ENCODE measurements around the gene PMM2. TPM values are rescaled to one million over a fixed set of nuclear protein-coding genes. Genes with fewer than 3 reads are reported as not detected.
"Not testable (repeated sequence)": the region's sequence is repeated elsewhere in the genome, so short reads cannot be mapped to it uniquely, and the experiment has no call there.

The PMM2 gene
- total RNA-seq, 1 experiment from 2014 or later: 36.3 TPM

- no peak for DNase-seq (ENCODE audit: low spot score)
- in situ Hi-C loops (cut with HindIII; ENCODE audit: low sequenced_read_pairs): no loop called here
These were observed 21.5 kb upstream of the PMM2 start for GRCh38 chr16:8776129-8776584.

GRCh38 chr16:8777217-8777616 lies 20.4 kb upstream of the PMM2 start:
- in situ Hi-C loops (cut with HindIII; ENCODE audit: low sequenced_read_pairs): no loop called here
- DNase-seq (ENCODE audit: low spot score): no peak

GRCh38 chr16:8781797-8782196 lies 15.8 kb upstream of the PMM2 start:
- DNase-seq (ENCODE audit: low spot score): no peak
- in situ Hi-C loops (cut with HindIII; ENCODE audit: low sequenced_read_pairs): no loop called here

- in situ Hi-C loops (cut with HindIII; ENCODE audit: low sequenced_read_pairs): no loop called here
- DNase-seq (ENCODE audit: low spot score): no peak
These were observed 15.0 kb upstream of the PMM2 start for GRCh38 chr16:8782673-8783072.

GRCh38 chr16:8785408-8785807 lies 12.2 kb upstream of the PMM2 start:
- in situ Hi-C loops (cut with HindIII; ENCODE audit: low sequenced_read_pairs): no loop called here

GRCh38 chr16:8786316-8786715 lies 11.3 kb upstream of the PMM2 start:
- in situ Hi-C loops (cut with HindIII; ENCODE audit: low sequenced_read_pairs); DNase-seq (ENCODE audit: low spot score): not testable (repeated sequence)

More at GRCh38 chr16:8785408-8785807, 12.2 kb upstream of the PMM2 start:
- DNase-seq (ENCODE audit: low spot score): no peak

GRCh38 chr16:8788578-8789172 lies 9.0 kb upstream of the PMM2 start:
- in situ Hi-C loops (cut with HindIII; ENCODE audit: low sequenced_read_pairs): no loop called here
- no peak for DNase-seq (ENCODE audit: low spot score)

- in situ Hi-C loops (cut with HindIII; ENCODE audit: low sequenced_read_pairs): no loop called here
- DNase-seq (ENCODE audit: low spot score): no peak
These were observed 2.5 kb upstream of the PMM2 start for GRCh38 chr16:8795091-8795490.

GRCh38 chr16:8795818-8796217 lies 1.8 kb upstream of the PMM2 start:
- in situ Hi-C loops (cut with HindIII; ENCODE audit: low sequenced_read_pairs): no loop called here

GRCh38 chr16:8796469-8797363 lies 923 bp upstream of the PMM2 start:
- in situ Hi-C loops (cut with HindIII; ENCODE audit: low sequenced_read_pairs): no loop called here
- no peak for DNase-seq (ENCODE audit: low spot score)

More at GRCh38 chr16:8795818-8796217, 1.8 kb upstream of the PMM2 start:
- DNase-seq (ENCODE audit: low spot score): no peak

GRCh38 chr16:8798174-8798527 lies 512 bp downstream of the PMM2 start:
- in situ Hi-C loops (cut with HindIII; ENCODE audit: low sequenced_read_pairs): no loop called here
- DNase-seq (ENCODE audit: low spot score): no peak

GRCh38 chr16:8798535-8799157 lies 1.0 kb downstream of the PMM2 start:
- in situ Hi-C loops (cut with HindIII; ENCODE audit: low sequenced_read_pairs): no loop called here

GRCh38 chr16:8801701-8802100 lies 4.1 kb downstream of the PMM2 start:
- in situ Hi-C loops (cut with HindIII; ENCODE audit: low sequenced_read_pairs): no loop called here
- DNase-seq (ENCODE audit: low spot score): no peak

More at GRCh38 chr16:8798535-8799157, 1.0 kb downstream of the PMM2 start:
- DNase-seq (ENCODE audit: low spot score): no peak

- DNase-seq (ENCODE audit: low spot score); in situ Hi-C loops (cut with HindIII; ENCODE audit: low sequenced_read_pairs): not testable (repeated sequence)
These were observed 6.1 kb downstream of the PMM2 start for GRCh38 chr16:8803733-8804132.

- no peak for DNase-seq (ENCODE audit: low spot score)
- in situ Hi-C loops (cut with HindIII; ENCODE audit: low sequenced_read_pairs): no loop called here
These were observed 6.7 kb downstream of the PMM2 start for GRCh38 chr16:8804313-8804712.

- peak; percentile 57 for DNase-seq (ENCODE audit: low spot score)
- in situ Hi-C loops (cut with HindIII; ENCODE audit: low sequenced_read_pairs): no loop called here
These were observed 8.8 kb downstream of the PMM2 start for GRCh38 chr16:8806272-8806983.

- in situ Hi-C loops (cut with HindIII; ENCODE audit: low sequenced_read_pairs): no loop called here
These were observed 9.6 kb downstream of the PMM2 start for GRCh38 chr16:8807189-8807588.

GRCh38 chr16:8808009-8808408 lies 10.4 kb downstream of the PMM2 start:
- DNase-seq (ENCODE audit: low spot score): no peak
- in situ Hi-C loops (cut with HindIII; ENCODE audit: low sequenced_read_pairs): no loop called here

More at GRCh38 chr16:8807189-8807588, 9.6 kb downstream of the PMM2 start:
- DNase-seq (ENCODE audit: low spot score): no peak

GRCh38 chr16:8808613-8809353 lies 11.1 kb downstream of the PMM2 start:
- DNase-seq (ENCODE audit: low spot score): peak; percentile 76
- in situ Hi-C loops (cut with HindIII; ENCODE audit: low sequenced_read_pairs): no loop called here

All from G401 (cell line).